HEK293T (cell line): ENCODE measurements around the gene CEMP1.

Source experiments
- CTCF ChIA-PET: fragments of 350-600 bp; formaldehyde crosslinking; extraction: SDS; loops from one replicate; lab custom pipeline; 2021; ENCODE audit warnings: antibody characterized with exemption, inconsistent platforms; lab: Yijun Ruan, JAX
- POLR2A ChIA-PET: fragments of 350-600 bp; formaldehyde crosslinking; extraction: SDS; loops from one replicate; lab custom pipeline; 2020; ENCODE audit warnings: antibody characterized with exemption, inconsistent platforms; lab: Yijun Ruan, JAX
- DNase-seq: peaks from one replicate; pipeline ENCODE4 v3.0.0; 2012; ENCODE audit warnings: mixed read lengths; ENCODE audit errors: extremely low spot score
- ARNT ChIP-seq: fragments of 450-650 bp; IDR thresholded peaks from 2 replicates; pipeline ENCODE4 v1.6.1; 2017; ENCODE audit warnings: mild to moderate bottlenecking
- BHLHE40 ChIP-seq: fragments of 450-650 bp; IDR thresholded peaks from 2 replicates; pipeline ENCODE4 v1.6.1; 2016; ENCODE audit warnings: mild to moderate bottlenecking, moderate library complexity, borderline replicate concordance
- CTBP1 ChIP-seq: fragments of 450-650 bp; IDR thresholded peaks from 2 replicates; pipeline ENCODE4 v1.6.1; 2016; ENCODE audit warnings: borderline replicate concordance
- ELF4 ChIP-seq: fragments of 450-650 bp; IDR thresholded peaks from 2 replicates; pipeline ENCODE4 v1.6.1; 2017; ENCODE audit warnings: antibody characterized with exemption
- FOXA1 ChIP-seq: fragments of 450-650 bp; IDR thresholded peaks from 2 replicates; pipeline ENCODE4 v1.6.1; 2016; ENCODE audit warnings: mild to moderate bottlenecking
- FOXK2 ChIP-seq: fragments of 450-650 bp; IDR thresholded peaks from 2 replicates; pipeline ENCODE4 v1.6.1; 2016; ENCODE audit warnings: mild to moderate bottlenecking
- FOXM1 ChIP-seq: fragments of 450-650 bp; IDR thresholded peaks from 2 replicates; pipeline ENCODE4 v1.6.1; 2017; ENCODE audit warnings: mild to moderate bottlenecking, borderline replicate concordance
- HDGF ChIP-seq: fragments of 450-650 bp; IDR thresholded peaks from 2 replicates; pipeline ENCODE4 v1.6.1; 2017; ENCODE audit warnings: antibody characterized with exemption, borderline replicate concordance
- L3MBTL2 ChIP-seq: fragments of 450-650 bp; conservative IDR thresholded peaks from 2 replicates; pipeline ENCODE4 v1.6.1; 2016; ENCODE audit warnings: mild to moderate bottlenecking
- LEF1 ChIP-seq: fragments of 450-650 bp; IDR thresholded peaks from 2 replicates; pipeline ENCODE4 v1.6.1; 2017; ENCODE audit warnings: mild to moderate bottlenecking, borderline replicate concordance
- NFRKB ChIP-seq: fragments of 450-650 bp; IDR thresholded peaks from 2 replicates; pipeline ENCODE4 v1.6.1; 2016; ENCODE audit warnings: mild to moderate bottlenecking, moderate library complexity
- PKNOX1 ChIP-seq: fragments of 450-650 bp; IDR thresholded peaks from 2 replicates; pipeline ENCODE4 v1.6.1; 2016
- SP1 ChIP-seq: fragments of 450-650 bp; IDR thresholded peaks from 2 replicates; pipeline ENCODE4 v1.6.1; 2017
- SUZ12 ChIP-seq: fragments of 450-650 bp; IDR thresholded peaks from 2 replicates; pipeline ENCODE4 v1.6.1; 2016; ENCODE audit warnings: mild to moderate bottlenecking
- TARDBP ChIP-seq: fragments of 450-650 bp; IDR thresholded peaks from 2 replicates; pipeline ENCODE4 v1.6.1; 2016
- ZNF384 ChIP-seq: fragments of 450-650 bp; IDR thresholded peaks from 2 replicates; pipeline ENCODE4 v1.6.1; 2016

Gene CEMP1

GRCh38 chr16:2532494-2533141, 1.4 kb upstream of the CEMP1 start:
- TF ChIP-seq HDGF (no peak), ELF4 (no peak), L3MBTL2 (0 out of 2 replicates have a peak, but pooled peaks have one; percentile 17), TARDBP (no peak)
- DNase-seq = no peak
- CTCF ChIA-PET = no interaction called here
- POLR2A ChIA-PET = interaction anchor here (0.7 to 1.3 kb wide), 5 partner anchors 12 to 73 kb away, joined by 3 to 6 read pairs (median 3); partner anchors contain the start of genes AMDHD2 and TEDC2

DNA sequence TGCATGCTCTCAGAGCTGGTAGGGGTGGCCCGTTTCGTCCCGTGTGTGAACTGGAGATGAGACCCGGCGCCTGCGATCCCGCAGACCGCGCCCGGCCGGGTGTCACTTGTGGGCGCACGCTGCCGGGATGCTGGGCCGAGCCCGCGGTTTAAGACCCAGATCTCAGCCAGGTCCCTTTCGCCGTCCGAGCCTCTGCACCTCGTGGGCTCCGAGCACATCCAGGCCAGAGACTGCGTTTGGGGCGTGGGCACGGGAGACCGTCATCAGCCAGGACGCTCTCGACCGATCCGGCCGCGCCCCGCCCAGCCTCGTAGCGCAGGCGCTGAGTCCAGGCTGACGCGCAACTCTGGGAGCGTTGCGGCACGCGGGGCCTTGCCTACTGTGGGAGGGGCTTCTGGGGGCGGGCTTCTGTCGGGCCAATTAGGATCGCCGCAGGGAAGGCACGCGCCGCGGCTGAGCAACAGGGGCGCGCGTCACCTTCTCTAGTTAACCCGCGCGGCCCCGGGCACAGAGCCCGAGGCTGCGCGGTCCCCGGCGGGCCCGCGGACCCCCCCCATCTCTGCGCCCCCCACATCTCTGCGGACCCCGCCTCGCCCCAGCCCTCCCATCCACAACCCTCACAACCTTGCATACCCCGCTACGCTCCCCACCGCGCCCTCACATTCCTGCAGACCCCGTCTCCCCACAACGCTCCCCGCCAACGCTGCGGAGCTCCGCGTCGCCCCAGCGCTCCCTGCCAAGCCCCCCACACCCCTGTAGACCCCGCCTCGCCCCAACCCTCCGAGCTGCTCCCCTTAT, 687 bp upstream of the CEMP1 start:
- ChIA-PET CTCF (no interaction called here), POLR2A (interaction anchor here (0.7 to 1.7 kb wide), 8 partner anchors 10 to 72 kb away, joined by 3 to 8 read pairs (median 4); partner anchors contain the start of genes AMDHD2 and TEDC2)
- DNase-seq = peak; percentile 93
- no peak for TF ChIP-seq ARNT
- no peak for TF ChIP-seq BHLHE40
- TF ChIP-seq FOXK2 = no peak
- no peak for TF ChIP-seq SUZ12
- no peak for TF ChIP-seq ZNF384
- 0 out of 2 replicates have a peak, but pooled peaks have one; percentile 79 for TF ChIP-seq HDGF
- no peak for TF ChIP-seq LEF1
- peak; percentile 73 for TF ChIP-seq L3MBTL2

DNA sequence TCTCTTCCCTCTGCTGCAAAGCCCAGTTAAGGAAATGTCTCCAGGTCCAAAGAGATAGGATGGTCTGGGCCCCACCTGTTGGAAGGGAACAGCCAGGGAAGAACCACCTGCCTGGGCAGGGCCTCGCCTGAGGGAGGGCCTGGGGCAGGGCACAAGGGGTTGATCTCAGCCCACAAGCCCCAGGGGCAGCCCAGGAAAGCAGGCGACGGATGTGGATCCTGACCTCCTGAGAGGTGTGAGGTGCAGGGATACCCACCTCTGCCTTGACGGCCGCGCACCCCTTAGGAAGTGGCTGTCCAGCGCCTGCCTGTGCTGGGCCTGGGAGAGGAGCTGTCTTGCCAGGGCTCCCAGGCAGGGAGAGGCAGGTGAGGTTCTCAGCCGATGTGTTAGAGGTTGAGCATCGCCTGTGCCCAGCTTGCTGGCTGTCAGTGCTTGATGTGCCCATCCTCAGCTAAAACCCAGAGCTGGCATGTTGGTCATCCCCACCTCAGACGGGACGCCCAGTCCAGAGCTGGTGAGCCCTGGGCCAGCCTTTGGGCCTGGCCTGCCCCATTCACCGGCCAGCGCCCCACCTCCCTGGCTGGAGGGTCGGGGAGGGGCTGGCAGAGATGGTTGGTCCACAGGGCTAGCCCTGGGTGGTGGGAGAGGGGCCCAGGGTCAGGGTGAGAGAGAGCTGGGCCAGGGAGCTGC, 434 bp downstream of the CEMP1 start:
- ChIA-PET CTCF (no interaction called here), POLR2A (interaction anchor here (0.6 to 1.7 kb wide), 5 partner anchors 9 to 28 kb away, joined by 3 to 8 read pairs (median 3); partner anchors contain the start of gene AMDHD2)
- no peak for DNase-seq
- TF ChIP-seq SP1 (no peak), LEF1 (no peak), L3MBTL2 (no peak), FOXM1 (no peak), FOXA1 (no peak)

DNA sequence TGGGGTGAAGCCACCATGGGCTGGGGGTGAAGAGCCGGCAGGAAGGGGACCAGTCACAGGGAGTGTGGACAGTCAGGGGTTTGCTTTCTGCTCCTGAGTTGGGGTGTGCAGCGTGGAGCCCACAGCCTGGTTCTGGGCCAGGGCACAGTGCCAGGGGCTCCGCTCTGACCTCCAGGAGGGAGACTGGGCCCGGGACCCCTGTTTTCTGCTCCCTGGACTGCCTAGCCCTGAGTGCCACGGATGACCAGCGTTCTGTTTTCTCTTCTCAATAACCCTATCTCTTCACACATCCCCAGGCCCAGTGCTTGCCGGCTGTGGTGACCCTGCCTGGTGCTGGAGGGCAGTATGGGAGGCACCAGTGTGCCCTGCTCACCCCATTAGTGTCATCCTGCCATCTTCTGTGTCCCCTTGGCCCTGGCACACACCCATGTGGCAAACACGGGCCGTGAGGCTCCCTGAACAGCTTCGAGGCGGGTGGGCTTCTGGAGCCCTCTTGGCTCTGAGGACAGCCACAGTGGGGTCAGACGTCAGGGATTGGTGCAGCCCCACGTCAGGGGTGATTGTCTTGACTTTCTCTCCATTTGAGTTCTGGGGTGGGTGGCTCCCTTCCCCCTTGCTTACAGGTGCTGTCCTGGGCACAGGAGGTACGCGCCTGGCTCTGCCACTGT, 1.1 kb downstream of the CEMP1 start:
- POLR2A ChIA-PET = interaction anchor here (1.7 kb wide), 1 partner anchor 12 kb away, joined by 4 read pairs; no protein-coding TSS in a partner anchor
- CTCF ChIA-PET = no interaction called here
- TF ChIP-seq L3MBTL2 (no peak), LEF1 (no peak), HDGF (no peak), NFRKB (no peak), BHLHE40 (no peak), TARDBP (no peak), ZNF384 (no peak), ARNT (no peak), FOXM1 (no peak), PKNOX1 (no peak), SUZ12 (no peak), ELF4 (no peak), FOXA1 (no peak), FOXK2 (no peak), CTBP1 (no peak), SP1 (no peak)
- no peak for DNase-seq

DNA sequence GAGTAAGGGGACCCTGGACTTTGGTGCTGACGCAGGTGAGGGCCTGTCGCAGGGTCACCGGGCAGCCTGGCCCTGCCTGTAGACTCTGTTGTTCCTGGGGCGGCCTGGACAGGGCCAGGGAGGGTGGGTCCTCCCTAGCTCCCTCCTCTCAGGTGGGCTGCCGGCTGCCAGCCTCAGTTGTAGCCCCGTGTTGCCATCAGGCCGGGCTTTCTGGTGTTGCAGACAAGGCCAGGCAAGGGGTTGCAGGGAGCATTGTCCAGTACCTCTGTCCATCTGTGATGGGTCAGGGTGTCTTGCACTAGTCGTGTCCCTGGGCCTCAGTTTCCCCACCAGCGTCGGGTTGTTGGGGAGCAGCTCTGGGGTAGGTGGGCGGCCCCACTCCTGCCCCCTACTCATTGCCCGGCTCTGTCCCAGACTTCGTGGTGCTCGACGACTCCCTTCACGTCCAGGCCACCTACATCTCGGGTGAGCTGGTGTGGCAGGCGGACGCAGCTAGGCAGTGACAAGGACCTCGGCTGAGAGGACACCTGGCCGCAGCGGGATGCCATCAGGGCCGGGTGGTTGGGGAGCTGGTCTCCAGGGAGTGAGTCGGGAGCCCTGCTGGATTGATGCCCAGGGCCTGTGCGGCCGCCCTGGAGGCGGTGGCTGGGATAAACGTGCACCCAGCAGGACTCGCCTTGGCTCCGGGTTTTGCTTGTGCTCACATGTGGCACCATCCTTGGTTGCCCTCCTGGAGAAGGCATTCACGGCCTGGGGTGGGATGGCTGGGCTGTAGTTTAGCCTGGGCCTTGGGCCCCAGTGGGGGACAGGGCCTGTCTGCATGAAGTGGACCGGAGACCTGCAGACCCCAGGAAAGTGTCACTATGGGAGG, 1.9 kb downstream of the CEMP1 start:
- ChIA-PET CTCF (no interaction called here), POLR2A (interaction anchor here (1.3 kb wide), 1 partner anchor 9 kb away, joined by 3 read pairs; the partner anchor contains the start of gene AMDHD2)
- TF ChIP-seq SUZ12 = no peak
- TF ChIP-seq ARNT = no peak
- TF ChIP-seq PKNOX1 = no peak
- TF ChIP-seq L3MBTL2 = no peak
- TF ChIP-seq ZNF384 = no peak
- no peak for TF ChIP-seq FOXM1
- no peak for TF ChIP-seq FOXK2
- TF ChIP-seq LEF1 = no peak
- no peak for TF ChIP-seq FOXA1
- TF ChIP-seq CTBP1 = no peak
- no peak for TF ChIP-seq TARDBP
- no peak for TF ChIP-seq HDGF
- no peak for TF ChIP-seq ELF4
- TF ChIP-seq BHLHE40 = no peak
- no peak for TF ChIP-seq SP1
- no peak for TF ChIP-seq NFRKB
- DNase-seq = no peak
